Fibroblast of lung (primary cell): Measurements from ENCODE around the gene TAS2R60. TPM values are rescaled to one million over a fixed set of nuclear protein-coding genes. Genes with fewer than 3 reads are reported as not detected.

ENCODE experiments used
- polyA plus RNA-seq, 2 donors: library from polyadenylated mRNA; depleted of rRNA in 1 of 2; stranded (reverse) in 1 of 2; unstranded in 1 of 2; fragments of >200 nt; gene quantifications; 2 replicates each; pipeline ENCODE4 v1.2.1, GENCODE V29; 2011 to 2012; ENCODE audit warnings: missing spikeins in 1 of 2
- total RNA-seq: library from RNA; depleted of rRNA; stranded (reverse); fragments of >200 nt; gene quantifications from 2 replicates; pipeline ENCODE4 v1.2.1, GENCODE V29; 2014

The TAS2R60 gene
- total and polyA plus RNA-seq, 2 donors (not counting 1 experiment from before 2014, with no cell fraction given), result not detected

Other genes with a start within 250 kb of the TAS2R60 start
- gene TAS2R40, start 221.4 kb upstream of the TAS2R60 start, total RNA-seq, result not detected in 2 replicates
- gene TAS2R40, start 221.4 kb upstream of the TAS2R60 start, polyA plus RNA-seq, result not detected in 2 replicates
- 88.6 and 110 TPM in 2 replicates for gene GSTK1, start 180.0 kb upstream of the TAS2R60 start, total RNA-seq
- 131 and 132 TPM in 2 replicates for gene GSTK1, start 180.0 kb upstream of the TAS2R60 start, polyA plus RNA-seq
- under 0.01 TPM in 1 of 2 replicates, not detected in the other for gene TMEM139, start 158.5 kb upstream of the TAS2R60 start, total RNA-seq
- gene TMEM139, start 158.5 kb upstream of the TAS2R60 start, polyA plus RNA-seq, result not detected in 2 replicates
- gene CASP2, start 155.1 kb upstream of the TAS2R60 start, total RNA-seq, result 8.5 and 9.4 TPM in 2 replicates
- 22.6 and 33.6 TPM in 2 replicates for gene CASP2, start 155.1 kb upstream of the TAS2R60 start, polyA plus RNA-seq
- under 0.01 TPM in 2 replicates for gene CLCN1, start 127.3 kb upstream of the TAS2R60 start, total RNA-seq
- gene CLCN1, start 127.3 kb upstream of the TAS2R60 start, polyA plus RNA-seq, result not detected in 2 replicates
- 3.8 and 4.4 TPM in 2 replicates for gene FAM131B, start 80.7 kb upstream of the TAS2R60 start, total RNA-seq
- 2.0 and 4.8 TPM in 2 replicates for gene FAM131B, start 80.7 kb upstream of the TAS2R60 start, polyA plus RNA-seq
- gene ZYX, start 62.1 kb upstream of the TAS2R60 start, total RNA-seq, result 16.9 and 33.5 TPM in 2 replicates
- 85.6 and 131 TPM in 2 replicates for gene ZYX, start 62.1 kb upstream of the TAS2R60 start, polyA plus RNA-seq
- gene EPHA1, start 34.6 kb upstream of the TAS2R60 start, total RNA-seq, result under 0.01 and 0.26 TPM in 2 replicates
- gene EPHA1, start 34.6 kb upstream of the TAS2R60 start, polyA plus RNA-seq, result 0.05 and 0.09 TPM in 2 replicates
- not detected in 2 replicates for gene TAS2R41, start 34.4 kb downstream of the TAS2R60 start, total RNA-seq
- gene TAS2R41, start 34.4 kb downstream of the TAS2R60 start, polyA plus RNA-seq, result not detected in 2 replicates
- 0.17 and 0.26 TPM in 2 replicates for gene CTAGE15, start 128.3 kb downstream of the TAS2R60 start, total RNA-seq
- 0.07 TPM in 1 of 2 replicates, not detected in the other for gene CTAGE15, start 128.3 kb downstream of the TAS2R60 start, polyA plus RNA-seq
- gene TCAF2, start 177.5 kb downstream of the TAS2R60 start, total RNA-seq, result 1.3 and 1.5 TPM in 2 replicates
- 1.9 and 3.1 TPM in 2 replicates for gene TCAF2, start 177.5 kb downstream of the TAS2R60 start, polyA plus RNA-seq